Measurements from ENCODE around the gene DPP10. TPM values are rescaled to one million over a fixed set of nuclear protein-coding genes. Genes with fewer than 3 reads are reported as not detected.

DPP10 gene
- total RNA-seq, 1 experiment from 2014 or later, result not detected

DNA sequence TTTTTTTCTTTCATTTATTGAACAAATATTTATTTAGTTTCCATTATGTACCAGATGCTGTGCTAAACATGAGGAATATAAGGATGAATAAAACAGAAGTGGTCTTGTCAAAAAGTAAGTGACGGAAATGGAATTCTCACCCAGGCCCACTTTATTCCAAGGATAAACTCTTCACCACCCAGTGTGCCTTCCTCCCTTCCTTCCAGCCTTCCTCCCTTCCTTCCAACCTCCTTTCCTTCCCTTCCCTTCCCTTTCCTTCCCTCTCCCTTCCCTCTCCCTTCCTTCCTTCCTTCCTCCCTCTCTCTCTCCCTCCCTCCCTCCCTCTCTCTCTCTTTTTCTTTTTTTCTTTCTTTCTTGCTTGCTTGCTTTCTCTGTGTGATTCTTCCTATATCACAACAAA lies 240.8 kb downstream of the DPP10 start:
- Mint-ChIP-seq H3K36me3 (ENCODE audit: insufficient read depth, unreplicated experiment) (no peaks in the 10 kb centered on the region), H3K4me3 (ENCODE audit: unreplicated experiment) (no peak overlapping the region), H3K9me3 (ENCODE audit: unreplicated experiment) (peaks cover 8% of the 10 kb centered on the region)

DNA sequence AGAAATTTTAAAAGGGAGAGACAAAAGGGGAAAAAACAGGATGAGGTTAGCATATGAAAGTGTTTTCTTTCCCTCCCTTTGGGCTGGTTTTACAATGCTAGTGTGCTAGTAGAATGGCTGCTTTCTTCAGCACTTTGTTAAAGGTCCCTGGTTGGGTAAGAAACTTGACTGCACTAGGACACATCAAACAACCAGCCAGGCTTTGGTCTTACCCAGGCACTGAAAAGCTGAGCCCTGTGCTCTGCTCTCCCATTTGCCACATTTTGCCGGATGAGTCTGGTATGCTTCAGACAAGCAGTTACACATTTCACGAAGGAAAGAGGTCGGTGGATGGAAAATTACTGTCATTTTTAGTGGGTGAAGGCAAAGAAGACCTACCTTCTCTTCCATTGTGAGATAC lies 242.0 kb downstream of the DPP10 start:
- Mint-ChIP-seq H3K4me1 (ENCODE audit: insufficient read depth, unreplicated experiment) (no peaks in the 10 kb centered on the region), H3K9me3 (ENCODE audit: unreplicated experiment) (peaks cover 8% of the 10 kb centered on the region), H3K27ac (ENCODE audit: low read depth, unreplicated experiment) (no peak overlapping the region), H3K27me3 (ENCODE audit: insufficient read depth, unreplicated experiment) (peaks cover 36% of the 10 kb centered on the region), H3K4me3 (ENCODE audit: unreplicated experiment) (no peak overlapping the region), H3K36me3 (ENCODE audit: insufficient read depth, unreplicated experiment) (no peaks in the 10 kb centered on the region)
- no peak for DNase-seq (ENCODE audit: unreplicated experiment)
- intact Hi-C loops (cut with micrococcal nuclease), result no loop called here
- POLR2A ChIA-PET, result no interaction called here
- CTCF ChIA-PET, result no interaction called here
- TF ChIP-seq, protein P1, sequence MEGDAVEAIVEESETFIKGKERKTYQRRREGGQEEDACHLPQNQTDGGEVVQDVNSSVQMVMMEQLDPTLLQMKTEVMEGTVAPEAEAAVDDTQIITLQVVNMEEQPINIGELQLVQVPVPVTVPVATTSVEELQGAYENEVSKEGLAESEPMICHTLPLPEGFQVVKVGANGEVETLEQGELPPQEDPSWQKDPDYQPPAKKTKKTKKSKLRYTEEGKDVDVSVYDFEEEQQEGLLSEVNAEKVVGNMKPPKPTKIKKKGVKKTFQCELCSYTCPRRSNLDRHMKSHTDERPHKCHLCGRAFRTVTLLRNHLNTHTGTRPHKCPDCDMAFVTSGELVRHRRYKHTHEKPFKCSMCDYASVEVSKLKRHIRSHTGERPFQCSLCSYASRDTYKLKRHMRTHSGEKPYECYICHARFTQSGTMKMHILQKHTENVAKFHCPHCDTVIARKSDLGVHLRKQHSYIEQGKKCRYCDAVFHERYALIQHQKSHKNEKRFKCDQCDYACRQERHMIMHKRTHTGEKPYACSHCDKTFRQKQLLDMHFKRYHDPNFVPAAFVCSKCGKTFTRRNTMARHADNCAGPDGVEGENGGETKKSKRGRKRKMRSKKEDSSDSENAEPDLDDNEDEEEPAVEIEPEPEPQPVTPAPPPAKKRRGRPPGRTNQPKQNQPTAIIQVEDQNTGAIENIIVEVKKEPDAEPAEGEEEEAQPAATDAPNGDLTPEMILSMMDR (IDR thresholded peaks at IDR 0.05; ENCODE audit: unreplicated experiment), result no peak
- no TSS peak for BruUV-seq (replicated peaks)

More for the DNA sequence above, 240.8 kb downstream of the DPP10 start:
- intact Hi-C loops (cut with micrococcal nuclease), result no loop called here
- H3K27ac Mint-ChIP-seq (ENCODE audit: low read depth, unreplicated experiment), result no peak overlapping the region
- TF ChIP-seq, protein P1 (IDR thresholded peaks at IDR 0.05; ENCODE audit: unreplicated experiment), result no peak
- H3K4me1 Mint-ChIP-seq (ENCODE audit: insufficient read depth, unreplicated experiment), result no peaks in the 10 kb centered on the region
- H3K27me3 Mint-ChIP-seq (ENCODE audit: insufficient read depth, unreplicated experiment), result peaks cover 36% of the 10 kb centered on the region
- ChIA-PET POLR2A (no interaction called here), CTCF (no interaction called here)
- no TSS peak for BruUV-seq (replicated peaks)
- no peak for DNase-seq (ENCODE audit: unreplicated experiment)

DNA sequence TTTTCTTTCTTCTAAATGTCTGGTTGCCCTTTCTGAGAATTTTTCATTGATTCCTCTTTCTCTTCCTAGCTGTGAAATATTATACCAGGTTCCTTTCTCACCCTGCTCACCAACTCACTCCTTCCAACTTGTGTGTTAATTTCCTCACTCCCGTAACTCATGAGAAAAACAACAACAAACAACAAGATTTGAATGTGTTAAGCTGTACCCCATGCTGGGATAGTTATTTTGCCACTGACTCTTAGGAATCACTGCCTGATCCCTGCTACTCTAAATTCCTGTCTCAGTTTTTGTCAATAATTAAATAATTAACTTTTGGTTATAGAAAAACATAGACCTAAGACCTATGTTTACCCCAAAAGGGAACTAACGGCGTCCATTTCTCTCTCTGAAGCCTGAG lies 242.7 kb downstream of the DPP10 start:
- intact Hi-C loops (cut with micrococcal nuclease), result no loop called here
- no peaks in the 10 kb centered on the region for H3K4me1 Mint-ChIP-seq (ENCODE audit: insufficient read depth, unreplicated experiment)
- no peaks in the 10 kb centered on the region for H3K36me3 Mint-ChIP-seq (ENCODE audit: insufficient read depth, unreplicated experiment)
- ChIA-PET CTCF (interaction anchor here (1.1 kb wide), 1 partner anchor 75 kb away, joined by 6 read pairs; no protein-coding TSS in a partner anchor), POLR2A (no interaction called here)
- peaks cover 33% of the 10 kb centered on the region for H3K27me3 Mint-ChIP-seq (ENCODE audit: insufficient read depth, unreplicated experiment)
- no peak overlapping the region for H3K27ac Mint-ChIP-seq (ENCODE audit: low read depth, unreplicated experiment)
- H3K9me3 Mint-ChIP-seq (ENCODE audit: unreplicated experiment), result peaks cover 8% of the 10 kb centered on the region
- BruUV-seq (replicated peaks), result no TSS peak
- TF ChIP-seq, protein P1 (IDR thresholded peaks at IDR 0.05; ENCODE audit: unreplicated experiment), result no peak
- DNase-seq (ENCODE audit: unreplicated experiment), result no peak
- no peak overlapping the region for H3K4me3 Mint-ChIP-seq (ENCODE audit: unreplicated experiment)

DNA sequence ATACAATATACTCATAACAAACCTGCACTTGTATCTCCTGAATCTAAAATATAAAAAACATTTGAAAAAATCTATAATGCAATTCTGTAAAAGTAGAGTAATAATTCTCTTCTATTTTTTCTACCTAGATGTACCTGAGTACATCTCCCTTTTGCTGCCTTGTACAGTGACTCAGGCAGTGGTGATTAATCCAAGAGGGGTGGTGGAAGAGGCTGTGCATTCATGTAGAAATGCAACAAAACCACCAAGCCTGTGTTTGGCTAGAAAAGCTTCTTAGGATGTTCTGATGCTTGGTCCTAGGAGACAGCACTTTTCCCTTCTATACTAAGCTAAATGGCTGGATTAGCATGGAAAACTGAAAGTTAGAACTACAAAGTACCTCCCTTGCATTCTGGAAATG lies 245.8 kb downstream of the DPP10 start:
- Mint-ChIP-seq H3K36me3 (ENCODE audit: insufficient read depth, unreplicated experiment) (no peaks in the 10 kb centered on the region), H3K27ac (ENCODE audit: low read depth, unreplicated experiment) (no peak overlapping the region), H3K9me3 (ENCODE audit: unreplicated experiment) (peaks cover 29% of the 10 kb centered on the region), H3K4me3 (ENCODE audit: unreplicated experiment) (no peak overlapping the region), H3K27me3 (ENCODE audit: insufficient read depth, unreplicated experiment) (peaks cover 19% of the 10 kb centered on the region), H3K4me1 (ENCODE audit: insufficient read depth, unreplicated experiment) (peaks cover 6% of the 10 kb centered on the region)
- DNase-seq (ENCODE audit: unreplicated experiment), result no peak
- intact Hi-C loops (cut with micrococcal nuclease), result no loop called here
- ChIA-PET CTCF (no interaction called here), POLR2A (no interaction called here)
- TF ChIP-seq, protein P1 (IDR thresholded peaks at IDR 0.05; ENCODE audit: unreplicated experiment), result no peak
- BruUV-seq (replicated peaks), result no TSS peak

Measured in MCF 10A (cell line).